MM.1S (cell line): ENCODE data around the gene EPHA6.

ENCODE experiments used
- DNase-seq: peaks from one replicate; pipeline ENCODE4 v3.0.0-alpha.2; 2015
- H2AFZ ChIP-seq: fragments of 300-600 bp; sonication (generic); 2 replicates; pipeline ENCODE4 v1.6.0; 2016; ENCODE audit warnings: antibody characterized with exemption, low read length
- H3F3A ChIP-seq: fragments of 300-600 bp; sonication (generic); 2 replicates; pipeline ENCODE4 v1.6.1; 2016; ENCODE audit warnings: mild to moderate bottlenecking, antibody characterized with exemption, low read length, moderate library complexity, mixed read lengths; ENCODE audit not compliant: insufficient read depth
- H3K27ac ChIP-seq: fragments of 300-600 bp; sonication (generic); 2 replicates; pipeline ENCODE4 v1.5.1; 2016; ENCODE audit warnings: mild to moderate bottlenecking, low read length
- H3K27me3 ChIP-seq: fragments of 300-600 bp; sonication (generic); replicated peaks from 2 replicates; pipeline ENCODE4 v1.6.0; 2016; ENCODE audit warnings: low read length; ENCODE audit not compliant: insufficient read depth
- H3K36me3 ChIP-seq: fragments of 300-600 bp; sonication (generic); replicated peaks from 2 replicates; pipeline ENCODE4 v1.6.1; 2016; ENCODE audit warnings: mild to moderate bottlenecking, low read length, mixed read lengths; ENCODE audit not compliant: insufficient read depth
- H3K4me1 ChIP-seq: fragments of 300-600 bp; sonication (generic); 2 replicates; pipeline ENCODE4 v1.6.1; 2016; ENCODE audit warnings: low read length, mixed read lengths
- H3K4me2 ChIP-seq: fragments of 300-600 bp; sonication (generic); 2 replicates; pipeline ENCODE4 v1.6.0; 2016; ENCODE audit warnings: low read depth, low read length
- H3K4me3 ChIP-seq: fragments of 300-600 bp; sonication (generic); 2 replicates; pipeline ENCODE4 v1.5.1; 2016; ENCODE audit warnings: low read length, mixed read lengths
- H3K79me2 ChIP-seq: fragments of 300-600 bp; sonication (generic); 2 replicates; pipeline ENCODE4 v1.6.1; 2016; ENCODE audit warnings: mixed run types, low read length, mixed read lengths
- H3K9ac ChIP-seq: fragments of 300-600 bp; sonication (generic); 2 replicates; pipeline ENCODE4 v1.6.1; 2016; ENCODE audit warnings: low read length, mixed read lengths
- H3K9me2 ChIP-seq: fragments of 300-600 bp; sonication (generic); replicated peaks from 2 replicates; pipeline ENCODE4 v1.6.1; 2016; ENCODE audit warnings: mild to moderate bottlenecking, low read length, mixed read lengths; ENCODE audit not compliant: insufficient read depth
- H3K9me3 ChIP-seq: fragments of 300-600 bp; sonication (generic); replicated peaks from 2 replicates; pipeline ENCODE4 v1.6.1; 2016; ENCODE audit warnings: mild to moderate bottlenecking, low read length, mixed read lengths; ENCODE audit not compliant: insufficient read depth
- H4K20me1 ChIP-seq: fragments of 300-600 bp; sonication (generic); 2 replicates; pipeline ENCODE4 v1.6.1; 2016; ENCODE audit warnings: mild to moderate bottlenecking, low read length, moderate library complexity, mixed read lengths; ENCODE audit not compliant: insufficient read depth
- CTCF ChIP-seq: fragments of 300-600 bp; sonication (generic); IDR thresholded peaks from 2 replicates; pipeline ENCODE4 v1.5.1; 2016; ENCODE audit warnings: antibody characterized with exemption, low read length, mixed read lengths
- EZH2 ChIP-seq: fragments of 300-600 bp; sonication (generic); optimal IDR thresholded peaks from 2 replicates; pipeline ENCODE3; 2017; ENCODE audit warnings: low read depth, mild to moderate bottlenecking, antibody characterized with exemption, low read length, mixed read lengths
- EZH2phosphoT487 ChIP-seq: fragments of 300-600 bp; sonication (generic); IDR thresholded peaks from 2 replicates; pipeline ENCODE4 v1.6.1; 2018; ENCODE audit warnings: antibody characterized with exemption, low read length

EPHA6 gene

GRCh38 chr3:96813820-96814650 is at the start of gene EPHA6:
Gene EPHA6 (plus strand): TSS chr3:96814594.
- H3K9me2 ChIP-seq = no peaks in the 10 kb centered on the region
- no peaks in the 10 kb centered on the region for H3K27me3 ChIP-seq
- no peak within 1 kb of the TSS for H3K27ac ChIP-seq
- H3K4me2 ChIP-seq = peak within 1 kb of the TSS; percentile 81
- H3K79me2 ChIP-seq = no peaks in the 10 kb centered on the region
- no peaks in the 10 kb centered on the region for H3K36me3 ChIP-seq
- peak; percentile 25 for DNase-seq
- H2AFZ ChIP-seq = peak within 1 kb of the TSS; percentile 82
- no peaks in the 10 kb centered on the region for H3F3A ChIP-seq
- H3K9ac ChIP-seq = peak within 1 kb of the TSS; percentile 61; the same call in 1 of the 2 replicates
- no peaks in the 10 kb centered on the region for H3K9me3 ChIP-seq
- peak within 1 kb of the TSS; percentile 60 for H3K4me3 ChIP-seq
- H3K4me1 ChIP-seq = 0 out of 2 replicates have a peak, but pooled peaks cover 4% of the 10 kb centered on the region
- TF ChIP-seq EZH2 (no peak), EZH2phosphoT487 (no peak), CTCF (no peak)
- H4K20me1 ChIP-seq = no peaks in the 10 kb centered on the region

- Histone ChIP-seq H3K27me3 (no peaks in the 10 kb centered on the region), H3K9ac (no peak overlapping the region), H4K20me1 (no peaks in the 10 kb centered on the region), H2AFZ (no peak overlapping the region), H3K27ac (no peak overlapping the region), H3K9me3 (no peaks in the 10 kb centered on the region), H3K9me2 (no peaks in the 10 kb centered on the region), H3K36me3 (no peaks in the 10 kb centered on the region), H3K4me3 (no peak overlapping the region), H3K4me2 (no peak overlapping the region), H3K79me2 (no peaks in the 10 kb centered on the region), H3K4me1 (no peaks in the 10 kb centered on the region), H3F3A (no peaks in the 10 kb centered on the region)
- DNase-seq = no peak
- TF ChIP-seq EZH2 (no peak), EZH2phosphoT487 (no peak), CTCF (no peak)
Observed at GRCh38 chr3:96776818-96777217, 37.6 kb upstream of the EPHA6 start.

GRCh38 chr3:96779810-96780209 is 34.6 kb upstream of the EPHA6 start:
- Histone ChIP-seq H4K20me1 (no peaks in the 10 kb centered on the region), H3K9me3 (no peaks in the 10 kb centered on the region), H3K4me2 (no peak overlapping the region), H3K9ac (no peak overlapping the region), H3K27ac (no peak overlapping the region), H3K27me3 (no peaks in the 10 kb centered on the region), H2AFZ (no peak overlapping the region), H3F3A (no peaks in the 10 kb centered on the region), H3K9me2 (no peaks in the 10 kb centered on the region), H3K36me3 (no peaks in the 10 kb centered on the region), H3K4me1 (no peaks in the 10 kb centered on the region), H3K4me3 (no peak overlapping the region), H3K79me2 (no peaks in the 10 kb centered on the region)
- no peak for DNase-seq
- 0 out of 2 replicates have a peak, but pooled peaks have one; percentile 17 for TF ChIP-seq CTCF
- TF ChIP-seq EZH2 = no peak
- no peak for TF ChIP-seq EZH2phosphoT487
